Peyer's patch (tissue), 4 donors: Measurements from ENCODE around the gene HPSE2. TPM values are rescaled to one million over a fixed set of nuclear protein-coding genes. Genes with fewer than 3 reads are reported as not detected.

Source experiments
- DNase-seq, 3 donors: peaks; one replicate each; pipeline ENCODE4 v3.0.0-alpha.2; 2017 to 2019
- H3K27ac ChIP-seq, 4 donors: fragments of 200-600 bp; sonication (generic); one replicate each; pipeline ENCODE4 v1.5.1; 2016 to 2019
- H3K27me3 ChIP-seq, 2 donors: fragments of 200-600 bp; sonication (generic); one replicate each; pipeline ENCODE4 v1.5.1; 2019
- H3K36me3 ChIP-seq, 3 donors: fragments of 200-600 bp; sonication (generic); one replicate each; pipeline ENCODE4 v1.5.1; 2016 to 2019
- H3K4me1 ChIP-seq, 4 donors: fragments of 200-600 bp; sonication (generic); one replicate each; pipeline ENCODE4 v1.5.1; 2016 to 2019
- H3K4me3 ChIP-seq, 4 donors: fragments of 200-600 bp; sonication (generic); 1 replicate in 3 of 4; 2 replicates in 1 of 4; pipeline ENCODE4 v1.5.1; 2016 to 2019; ENCODE audit warnings: mild to moderate bottlenecking in 1 of 4
- H3K9me3 ChIP-seq, 4 donors: fragments of 200-600 bp; sonication (generic); one replicate each; pipeline ENCODE4 v1.5.1; 2016 to 2019; ENCODE audit warnings: mild to moderate bottlenecking in 1 of 4
- POLR2A ChIP-seq, 2 donors: fragments of 450-650 bp; IDR thresholded peaks; one replicate each; pipeline ENCODE4 v1.5.1; 2017; ENCODE audit warnings: antibody characterized with exemption in 2 of 2, mild to moderate bottlenecking in 2 of 2, moderate library complexity in 2 of 2
- total RNA-seq, 4 donors: library from RNA; depleted of rRNA; stranded (reverse); fragments of >200 nt; gene quantifications; one replicate each; pipeline ENCODE4 v1.1.0, GENCODE V29; 2016
- TF ChIP-seq, protein P1 (sequence below), 6 experiments: fragments of 450-650 bp in 4 of 6; fragments of 200-600 bp in 2 of 6; sonication (generic) in 1 of 6; IDR thresholded peaks; one replicate each; pipeline ENCODE4 v1.5.1; 2017 to 2019; ENCODE audit warnings: antibody characterized with exemption in 6 of 6, mild to moderate bottlenecking in 3 of 6, moderate library complexity in 1 of 6

The HPSE2 gene
- total RNA-seq, 4 donors from 2014 or later: 3.0 to 15.7 (median 7.4) TPM

DNA sequence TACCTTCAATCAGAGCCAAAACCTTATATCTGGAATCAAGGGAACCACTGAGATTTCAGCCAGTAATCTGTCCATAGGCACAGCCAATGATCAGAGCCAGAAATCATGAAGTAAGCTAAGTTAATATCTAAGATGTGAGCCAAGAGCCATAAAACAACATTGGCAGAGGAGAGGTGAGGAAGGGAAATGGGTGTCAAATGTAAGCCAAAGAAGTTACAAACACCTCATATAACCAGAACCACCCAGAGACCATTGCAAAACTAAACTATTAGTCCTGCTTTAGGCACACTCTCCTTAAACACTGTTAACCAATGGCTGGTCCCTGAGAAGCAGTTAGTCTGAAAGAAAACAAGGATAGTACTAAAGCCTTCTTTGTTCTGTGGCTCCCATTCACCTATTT lies 173.1 kb downstream of the HPSE2 start:
- H3K27me3 ChIP-seq: no peaks in the 10 kb centered on the region
- H3K36me3 ChIP-seq: no peaks in the 10 kb centered on the region
- H3K4me1 ChIP-seq: no peaks in the 10 kb centered on the region
- H3K4me3 ChIP-seq: no peak overlapping the region
- no peak overlapping the region for H3K27ac ChIP-seq
- TF ChIP-seq POLR2A (IDR thresholded peaks at IDR 0.05): no peak
- TF ChIP-seq, protein P1, sequence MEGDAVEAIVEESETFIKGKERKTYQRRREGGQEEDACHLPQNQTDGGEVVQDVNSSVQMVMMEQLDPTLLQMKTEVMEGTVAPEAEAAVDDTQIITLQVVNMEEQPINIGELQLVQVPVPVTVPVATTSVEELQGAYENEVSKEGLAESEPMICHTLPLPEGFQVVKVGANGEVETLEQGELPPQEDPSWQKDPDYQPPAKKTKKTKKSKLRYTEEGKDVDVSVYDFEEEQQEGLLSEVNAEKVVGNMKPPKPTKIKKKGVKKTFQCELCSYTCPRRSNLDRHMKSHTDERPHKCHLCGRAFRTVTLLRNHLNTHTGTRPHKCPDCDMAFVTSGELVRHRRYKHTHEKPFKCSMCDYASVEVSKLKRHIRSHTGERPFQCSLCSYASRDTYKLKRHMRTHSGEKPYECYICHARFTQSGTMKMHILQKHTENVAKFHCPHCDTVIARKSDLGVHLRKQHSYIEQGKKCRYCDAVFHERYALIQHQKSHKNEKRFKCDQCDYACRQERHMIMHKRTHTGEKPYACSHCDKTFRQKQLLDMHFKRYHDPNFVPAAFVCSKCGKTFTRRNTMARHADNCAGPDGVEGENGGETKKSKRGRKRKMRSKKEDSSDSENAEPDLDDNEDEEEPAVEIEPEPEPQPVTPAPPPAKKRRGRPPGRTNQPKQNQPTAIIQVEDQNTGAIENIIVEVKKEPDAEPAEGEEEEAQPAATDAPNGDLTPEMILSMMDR (IDR thresholded peaks at IDR 0.05): no peak
- H3K9me3 ChIP-seq: no peaks in the 10 kb centered on the region
- no peak for DNase-seq

- TF ChIP-seq, protein P1 (IDR thresholded peaks at IDR 0.05): no peak
- no peak for TF ChIP-seq POLR2A (IDR thresholded peaks at IDR 0.05)
- no peaks in the 10 kb centered on the region for H3K9me3 ChIP-seq
Observed at GRCh38 chr10:99058762-99059161, 176.9 kb downstream of the HPSE2 start.

DNA sequence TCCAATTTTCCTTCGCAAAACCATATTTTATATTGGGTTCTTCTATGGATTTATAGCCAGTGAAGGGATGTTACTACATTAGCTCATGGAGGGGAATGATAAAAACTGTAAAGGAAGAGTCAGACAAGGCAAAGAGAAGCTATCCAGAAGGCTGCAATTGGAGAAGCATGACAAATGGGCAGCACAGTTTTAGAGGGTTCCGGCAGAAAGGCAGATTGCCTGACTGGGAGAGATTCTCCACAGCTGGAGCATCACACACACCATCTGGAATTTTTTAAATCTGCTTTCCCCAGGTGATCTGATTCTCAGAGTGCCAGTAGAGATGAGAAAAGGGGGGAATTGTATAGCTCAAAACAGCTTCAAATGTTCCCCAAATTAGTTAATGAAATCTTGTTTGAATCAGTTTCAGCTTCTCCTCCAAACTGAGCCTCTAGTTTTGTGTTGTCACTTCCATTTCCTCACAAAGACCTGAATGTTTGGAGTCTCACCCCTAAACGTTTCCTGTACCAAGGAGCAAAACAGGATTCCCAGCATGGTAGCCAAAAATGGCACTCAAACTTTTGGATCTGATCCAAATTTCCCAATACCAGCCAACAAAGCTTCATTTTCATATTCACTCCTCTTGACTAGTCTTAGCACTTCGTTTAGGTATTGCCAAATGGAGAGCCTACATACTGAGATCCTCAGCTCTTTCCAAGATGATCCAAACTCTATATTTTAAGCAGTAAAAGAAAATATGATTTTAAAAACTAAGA lies 177.5 kb downstream of the HPSE2 start:
- Histone ChIP-seq H3K27ac (no peak overlapping the region), H3K36me3 (no peaks in the 10 kb centered on the region), H3K9me3 (no peaks in the 10 kb centered on the region), H3K4me3 (no peak overlapping the region), H3K27me3 (no peaks in the 10 kb centered on the region), H3K4me1 (no peaks in the 10 kb centered on the region)
- TF ChIP-seq, protein P1 (IDR thresholded peaks at IDR 0.05): no peak
- no peak for TF ChIP-seq POLR2A (IDR thresholded peaks at IDR 0.05)
- no peak for DNase-seq

More at GRCh38 chr10:99058762-99059161, 176.9 kb downstream of the HPSE2 start:
- DNase-seq: no peak
- H3K36me3 ChIP-seq: no peaks in the 10 kb centered on the region
- H3K27me3 ChIP-seq: no peaks in the 10 kb centered on the region
- H3K4me3 ChIP-seq: no peak overlapping the region
- no peaks in the 10 kb centered on the region for H3K4me1 ChIP-seq
- H3K27ac ChIP-seq: no peak overlapping the region

GRCh38 chr10:99045671-99046070 lies 190.0 kb downstream of the HPSE2 start:
- no peaks in the 10 kb centered on the region for H3K36me3 ChIP-seq
- H3K4me3 ChIP-seq: no peak overlapping the region
- TF ChIP-seq, protein P1 (IDR thresholded peaks at IDR 0.05): no peak
- no peak for TF ChIP-seq POLR2A (IDR thresholded peaks at IDR 0.05)
- H3K4me1 ChIP-seq: no peaks in the 10 kb centered on the region
- no peak overlapping the region for H3K27ac ChIP-seq
- H3K9me3 ChIP-seq: peaks cover 0 to 3% (median 0%) of the 10 kb centered on the region in 4 donors
- no peak for DNase-seq
- no peaks in the 10 kb centered on the region for H3K27me3 ChIP-seq

- Histone ChIP-seq H3K4me1 (no peaks in the 10 kb centered on the region), H3K36me3 (no peaks in the 10 kb centered on the region), H3K4me3 (no peak overlapping the region), H3K9me3 (peaks cover 0 to 3% (median 0%) of the 10 kb centered on the region in 4 donors), H3K27me3 (no peaks in the 10 kb centered on the region), H3K27ac (no peak overlapping the region)
- no peak for DNase-seq
- TF ChIP-seq, protein P1 (IDR thresholded peaks at IDR 0.05): no peak
- TF ChIP-seq POLR2A (IDR thresholded peaks at IDR 0.05): no peak
Observed at GRCh38 chr10:99042051-99042771, 193.4 kb downstream of the HPSE2 start.
